Caco-2 (cell line): Measurements from ENCODE around the gene DNM1L. TPM values are rescaled to one million over a fixed set of nuclear protein-coding genes. Genes with fewer than 3 reads are reported as not detected.
A peak's percentile ranks its signal among the peaks of the same experiment; 100 is the strongest.
"Not testable (repeated sequence)": the region's sequence is repeated elsewhere in the genome, so short reads cannot be mapped to it uniquely, and the experiment has no call there.

Source experiments
- BruUV-seq: library from RNA; stranded (reverse); fragments of 400-500 nt; replicated peaks from 2 replicates; lab custom pipeline; 2021; lab: Mats Ljungman, UMichigan
- CTCF ChIA-PET: fragments of 300-600 bp; sonication (Branson Sonifier 250); formaldehyde crosslinking; loops from one replicate; lab custom pipeline; 2022; ENCODE audit warnings: antibody characterized with exemption; lab: Charles Lee
- POLR2A ChIA-PET: fragments of 300-600 bp; sonication (Branson Sonifier 250); formaldehyde crosslinking; loops from one replicate; lab custom pipeline; 2022; ENCODE audit warnings: antibody characterized with exemption; lab: Charles Lee
- DNase-seq, 2 experiments: peaks; one replicate each; pipeline versions ENCODE4 v3.0.0 to v3.0.0-alpha.2; 2020 to 2022
- H3K27me3 ChIP-seq: replicated peaks from 2 replicates; pipeline ENCODE4 v1.6.0; 2011; ENCODE audit warnings: low read length; ENCODE audit not compliant: control insufficient read depth, insufficient read depth
- H3K36me3 ChIP-seq: 2 replicates; pipeline ENCODE4 v1.5.1; 2011; ENCODE audit warnings: low read length; ENCODE audit not compliant: control insufficient read depth, insufficient read depth
- H3K4me1 ChIP-seq: fragments of 250-450 bp; sonication (Bioruptor Pico); 2 replicates; pipeline ENCODE4 v1.5.1; 2020; ENCODE audit warnings: mild to moderate bottlenecking
- H3K4me3 ChIP-seq: 2 replicates; pipeline ENCODE4 v1.5.1; 2011; ENCODE audit warnings: low read depth, mild to moderate bottlenecking, control low read depth, low read length
- H3K9me3 ChIP-seq: fragments of 250-450 bp; sonication (Bioruptor Pico); 2 replicates; pipeline ENCODE4 v1.5.1; 2020; ENCODE audit warnings: mild to moderate bottlenecking, moderate library complexity
- H3K27ac Mint-ChIP-seq: one replicate; pipeline ENCODE4 v1.8.0; 2022; ENCODE audit warnings: mixed read lengths; ENCODE audit not compliant: unreplicated experiment
- H3K27me3 Mint-ChIP-seq: one replicate; pipeline ENCODE4 v1.8.0; 2022; ENCODE audit warnings: mixed read lengths; ENCODE audit not compliant: insufficient read depth, unreplicated experiment
- H3K36me3 Mint-ChIP-seq: one replicate; pipeline ENCODE4 v1.8.0; 2022; ENCODE audit warnings: mild to moderate bottlenecking, mixed read lengths; ENCODE audit not compliant: insufficient read depth, unreplicated experiment
- H3K4me1 Mint-ChIP-seq: one replicate; pipeline ENCODE4 v1.8.0; 2022; ENCODE audit warnings: low read depth, mixed read lengths; ENCODE audit not compliant: unreplicated experiment
- H3K4me3 Mint-ChIP-seq: one replicate; pipeline ENCODE4 v1.8.0; 2022; ENCODE audit warnings: mild to moderate bottlenecking, moderate library complexity, mixed read lengths; ENCODE audit not compliant: unreplicated experiment
- H3K9me3 Mint-ChIP-seq: one replicate; pipeline ENCODE4 v1.8.0; 2022; ENCODE audit warnings: mixed read lengths; ENCODE audit not compliant: unreplicated experiment
- intact Hi-C: fragments of 100-400 bp; cut with micrococcal nuclease; formaldehyde crosslinking; loops from one replicate; pipeline ENCODE4 v1.10.0; 2022; ENCODE audit not compliant: unreplicated experiment
- total RNA-seq: library from RNA; stranded (reverse); gene quantifications from 2 replicates; pipeline ENCODE4 v1.2.3, GENCODE V29; 2022
- TF ChIP-seq, protein P1 (sequence below), 2 experiments: fragments of 200-600 bp in 1 of 2; IDR thresholded peaks; 1 replicate in 1 of 2; 2 replicates in 1 of 2; pipeline versions ENCODE4 v1.5.1 to v1.8.0; 2011 to 2022; ENCODE audit warnings: antibody characterized with exemption in 1 of 2, control low read depth in 1 of 2, inconsistent platforms in 1 of 2, low read depth in 1 of 2, low read length in 1 of 2, mild to moderate bottlenecking in 1 of 2, moderate library complexity in 1 of 2; ENCODE audit not compliant: insufficient read depth in 1 of 2, severe bottlenecking in 1 of 2, unreplicated experiment in 1 of 2

DNM1L gene
- total RNA-seq, 1 experiment from 2014 or later = 136 TPM

GRCh38 chr12:32718926-32719325 lies 39.8 kb downstream of the DNM1L start:
- Histone ChIP-seq H3K4me3 (no peak overlapping the region), H3K27me3 (no peaks in the 10 kb centered on the region), H3K4me1 (no peaks in the 10 kb centered on the region), H3K9me3 (no peaks in the 10 kb centered on the region), H3K36me3 (peaks cover 4% of the 10 kb centered on the region)
- Mint-ChIP-seq H3K36me3 (peaks cover 31% of the 10 kb centered on the region), H3K4me1 (no peaks in the 10 kb centered on the region), H3K27me3 (no peaks in the 10 kb centered on the region), H3K27ac (no peak overlapping the region), H3K9me3 (no peaks in the 10 kb centered on the region), H3K4me3 (no peak overlapping the region)
- CTCF ChIA-PET = interaction anchor here (0.6 to 1.2 kb wide), 2 partner anchors 50 to 1066 kb away, joined by 3 read pairs; no protein-coding TSS in a partner anchor
- no TSS peak for BruUV-seq
- intact Hi-C loops = loop anchor here (2.0 kb wide), 1 partner anchor 354 kb away; no protein-coding TSS in a partner anchor
- no peak for DNase-seq
- TF ChIP-seq, protein P1, sequence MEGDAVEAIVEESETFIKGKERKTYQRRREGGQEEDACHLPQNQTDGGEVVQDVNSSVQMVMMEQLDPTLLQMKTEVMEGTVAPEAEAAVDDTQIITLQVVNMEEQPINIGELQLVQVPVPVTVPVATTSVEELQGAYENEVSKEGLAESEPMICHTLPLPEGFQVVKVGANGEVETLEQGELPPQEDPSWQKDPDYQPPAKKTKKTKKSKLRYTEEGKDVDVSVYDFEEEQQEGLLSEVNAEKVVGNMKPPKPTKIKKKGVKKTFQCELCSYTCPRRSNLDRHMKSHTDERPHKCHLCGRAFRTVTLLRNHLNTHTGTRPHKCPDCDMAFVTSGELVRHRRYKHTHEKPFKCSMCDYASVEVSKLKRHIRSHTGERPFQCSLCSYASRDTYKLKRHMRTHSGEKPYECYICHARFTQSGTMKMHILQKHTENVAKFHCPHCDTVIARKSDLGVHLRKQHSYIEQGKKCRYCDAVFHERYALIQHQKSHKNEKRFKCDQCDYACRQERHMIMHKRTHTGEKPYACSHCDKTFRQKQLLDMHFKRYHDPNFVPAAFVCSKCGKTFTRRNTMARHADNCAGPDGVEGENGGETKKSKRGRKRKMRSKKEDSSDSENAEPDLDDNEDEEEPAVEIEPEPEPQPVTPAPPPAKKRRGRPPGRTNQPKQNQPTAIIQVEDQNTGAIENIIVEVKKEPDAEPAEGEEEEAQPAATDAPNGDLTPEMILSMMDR (IDR thresholded peaks at IDR 0.05; ENCODE audit: insufficient read depth in 1 of 2, low read depth in 1 of 2, low read length in 1 of 2, severe bottlenecking in 1 of 2, unreplicated experiment in 1 of 2) = no peak
- POLR2A ChIA-PET = no interaction called here

- H3K4me1 Mint-ChIP-seq, H3K27ac Mint-ChIP-seq, H3K9me3 Mint-ChIP-seq, H3K27me3 ChIP-seq, BruUV-seq, H3K4me3 Mint-ChIP-seq, H3K4me3 ChIP-seq, H3K9me3 ChIP-seq, intact Hi-C loops, H3K27me3 Mint-ChIP-seq, DNase-seq, CTCF ChIA-PET, POLR2A ChIA-PET, H3K4me1 ChIP-seq, H3K36me3 ChIP-seq: not testable (repeated sequence)
- H3K36me3 Mint-ChIP-seq = peaks cover 65% of the 10 kb centered on the region
Observed at GRCh38 chr12:32725308-32725707, 46.2 kb downstream of the DNM1L start.

DNA sequence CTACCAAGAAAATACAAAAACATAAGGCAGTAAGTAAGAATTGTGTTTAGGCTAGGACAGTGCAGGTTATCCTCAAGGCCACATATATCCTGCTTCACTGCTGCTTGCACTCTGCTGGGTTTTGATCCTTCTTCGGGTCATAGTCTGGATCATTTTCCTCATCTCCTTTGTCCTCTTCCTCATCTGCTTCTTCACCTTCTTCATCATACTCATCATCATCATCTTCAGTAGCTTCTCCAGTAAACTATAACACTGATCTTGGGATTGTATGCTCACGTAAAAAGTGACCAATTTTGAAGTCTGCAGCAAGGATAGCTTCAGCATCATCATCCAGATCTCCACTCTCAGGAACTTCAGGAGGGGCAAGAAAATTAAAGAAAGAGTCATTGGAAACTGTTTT lies 47.2 kb downstream of the DNM1L start:
- TSS peak; percentile 11 for BruUV-seq
- TF ChIP-seq, protein P1 (IDR thresholded peaks at IDR 0.05; ENCODE audit: insufficient read depth in 1 of 2, low read depth in 1 of 2, low read length in 1 of 2, severe bottlenecking in 1 of 2, unreplicated experiment in 1 of 2) = no peak
- ChIA-PET CTCF (no interaction called here), POLR2A (interaction anchor here (0.6 kb wide), 1 partner anchor 596 kb away, joined by 3 read pairs; no protein-coding TSS in a partner anchor)
- Mint-ChIP-seq H3K9me3 (no peaks in the 10 kb centered on the region), H3K27me3 (no peaks in the 10 kb centered on the region), H3K4me1 (no peaks in the 10 kb centered on the region), H3K27ac (no peak overlapping the region), H3K36me3 (peaks cover 71% of the 10 kb centered on the region), H3K4me3 (no peak overlapping the region)
- no peaks in the 10 kb centered on the region for H3K9me3 ChIP-seq
- DNase-seq = no peak
- intact Hi-C loops = no loop called here
- no peaks in the 10 kb centered on the region for H3K4me1 ChIP-seq
- no peaks in the 10 kb centered on the region for H3K27me3 ChIP-seq
- H3K4me3 ChIP-seq = no peak overlapping the region
- H3K36me3 ChIP-seq = peaks cover 4% of the 10 kb centered on the region
